Mucosa of descending colon (tissue), 3 donors: ENCODE measurements around the gene ADO. TPM values are rescaled to one million over a fixed set of nuclear protein-coding genes. Genes with fewer than 3 reads are reported as not detected.

Source experiments
- ATAC-seq: fragments of 200-7000 bp; cut with Tn5 transposase; one replicate; pipeline ENCODE4 v1.9.1; 2020; ENCODE audit warnings: mild to moderate bottlenecking, moderate library complexity
- DNase-seq, 3 donors: peaks; one replicate each; pipeline ENCODE4 v3.0.0-alpha.2; 2020
- H3K36me3 ChIP-seq: fragments of 200-600 bp; one replicate; pipeline ENCODE4 v1.8.0; 2021; ENCODE audit warnings: low read depth, mild to moderate bottlenecking
- H3K4me1 ChIP-seq: fragments of 200-600 bp; one replicate; pipeline ENCODE4 v1.8.0; 2021; ENCODE audit warnings: low read depth, mild to moderate bottlenecking
- H3K4me3 ChIP-seq: fragments of 200-600 bp; one replicate; pipeline ENCODE4 v1.8.0; 2021; ENCODE audit warnings: mild to moderate bottlenecking
- H3K9me3 ChIP-seq: fragments of 200-600 bp; one replicate; pipeline ENCODE4 v1.8.0; 2021; ENCODE audit warnings: mild to moderate bottlenecking
- intact Hi-C, 2 donors: fragments of 100-400 bp; cut with DNase I in 1 of 2; cut with micrococcal nuclease in 1 of 2; formaldehyde crosslinking; loops; one replicate each; pipeline versions ENCODE4 v1.11.0 to v1.11.1; 2022; cut with DNase I, micrococcal nuclease
- total RNA-seq, 3 donors: library from RNA; stranded (reverse); fragmentation: NEBNext Ultra II Directional in 2 of 3; extraction: Animal tissue kit (Norgen Biotek cat#: 25700) in 2 of 3; gene quantifications; one replicate each; pipeline versions ENCODE4 v1.2.1 to v1.2.4, GENCODE V29; 2021 to 2023
- TF ChIP-seq, protein P1 (sequence below): fragments of 200-600 bp; IDR thresholded peaks from one replicate; pipeline ENCODE4 v1.8.0; 2022; ENCODE audit warnings: antibody characterized with exemption, mild to moderate bottlenecking
- donor health status: DM: no; HTN: no; CAD: no; lungs with moderate emphysema.
- donor health status: DM: no; HTN: no; CAD: no.
- donor health status: DM: no; HTN: yes; CAD: no.

The ADO gene
- total RNA-seq, 3 donors from 2014 or later, result 10.1 to 16.8 (median 10.3) TPM

DNA sequence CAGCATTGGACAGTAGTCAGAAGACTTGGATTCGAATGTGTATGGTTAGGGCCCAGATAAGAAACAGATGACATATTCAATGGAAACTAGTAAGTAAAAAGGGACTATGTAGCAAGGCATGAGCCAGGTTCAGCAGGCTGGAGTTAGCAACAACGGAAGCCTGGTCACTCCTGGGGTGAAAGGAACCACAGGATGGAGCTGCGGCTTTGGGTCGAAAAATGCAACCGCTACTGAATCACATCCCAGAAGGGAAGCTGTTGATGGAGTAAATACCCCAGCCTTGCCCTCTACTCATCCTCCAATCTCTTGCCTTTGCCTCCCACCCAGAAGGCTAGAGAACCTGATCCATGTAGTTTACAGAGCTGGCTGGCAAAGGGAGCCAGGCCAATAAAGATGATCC is 49.2 kb downstream of the ADO start:
- Histone ChIP-seq H3K4me1 (no peaks in the 10 kb centered on the region), H3K4me3 (no peak overlapping the region), H3K9me3 (no peaks in the 10 kb centered on the region), H3K36me3 (no peaks in the 10 kb centered on the region)
- no peak for ATAC-seq
- intact Hi-C loops, result no loop called here
- no peak for DNase-seq
- TF ChIP-seq, protein P1, sequence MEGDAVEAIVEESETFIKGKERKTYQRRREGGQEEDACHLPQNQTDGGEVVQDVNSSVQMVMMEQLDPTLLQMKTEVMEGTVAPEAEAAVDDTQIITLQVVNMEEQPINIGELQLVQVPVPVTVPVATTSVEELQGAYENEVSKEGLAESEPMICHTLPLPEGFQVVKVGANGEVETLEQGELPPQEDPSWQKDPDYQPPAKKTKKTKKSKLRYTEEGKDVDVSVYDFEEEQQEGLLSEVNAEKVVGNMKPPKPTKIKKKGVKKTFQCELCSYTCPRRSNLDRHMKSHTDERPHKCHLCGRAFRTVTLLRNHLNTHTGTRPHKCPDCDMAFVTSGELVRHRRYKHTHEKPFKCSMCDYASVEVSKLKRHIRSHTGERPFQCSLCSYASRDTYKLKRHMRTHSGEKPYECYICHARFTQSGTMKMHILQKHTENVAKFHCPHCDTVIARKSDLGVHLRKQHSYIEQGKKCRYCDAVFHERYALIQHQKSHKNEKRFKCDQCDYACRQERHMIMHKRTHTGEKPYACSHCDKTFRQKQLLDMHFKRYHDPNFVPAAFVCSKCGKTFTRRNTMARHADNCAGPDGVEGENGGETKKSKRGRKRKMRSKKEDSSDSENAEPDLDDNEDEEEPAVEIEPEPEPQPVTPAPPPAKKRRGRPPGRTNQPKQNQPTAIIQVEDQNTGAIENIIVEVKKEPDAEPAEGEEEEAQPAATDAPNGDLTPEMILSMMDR, result no peak

DNA sequence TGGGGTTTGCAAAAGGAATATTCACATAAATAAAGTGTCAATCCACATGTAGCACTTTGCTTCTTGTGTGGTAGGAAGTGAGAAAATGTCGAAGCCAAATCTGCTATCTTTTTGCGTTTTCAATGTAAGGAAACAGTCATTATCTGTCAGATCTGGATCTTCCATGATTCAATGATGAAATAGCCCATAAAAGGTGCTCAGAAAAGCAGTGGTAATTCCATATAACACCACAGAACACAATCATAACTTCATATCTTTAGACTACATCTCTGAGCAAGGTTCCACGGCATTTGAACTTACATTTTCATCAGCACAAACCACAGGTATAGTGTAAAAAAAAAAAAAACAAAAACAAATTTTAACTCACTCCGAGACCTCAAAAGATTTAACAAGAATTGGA is 51.5 kb downstream of the ADO start:
- Histone ChIP-seq H3K4me1 (no peaks in the 10 kb centered on the region), H3K9me3 (no peaks in the 10 kb centered on the region), H3K4me3 (no peak overlapping the region), H3K36me3 (no peaks in the 10 kb centered on the region)
- ATAC-seq, result no peak
- TF ChIP-seq, protein P1, result no peak
- DNase-seq, result no peak
- intact Hi-C loops, result no loop called here

Other genes with a start within 250 kb of the ADO start
- gene EGR2, start 11.6 kb downstream of the ADO start, total RNA-seq, result 1 to 10 TPM in 1 of 3 donors, under 1 TPM in 2; 0.36 to 5.5 (median 0.75) TPM